Myocyte (in vitro differentiated cells): Measurements from ENCODE around the gene FLRT1. TPM values are rescaled to one million over a fixed set of nuclear protein-coding genes. Genes with fewer than 3 reads are reported as not detected.

Experiments
- DNase-seq: peaks from one replicate; pipeline ENCODE4 v3.0.0-alpha.2; 2012; ENCODE audit warnings: low read depth
- total RNA-seq: library from RNA; depleted of rRNA; stranded (reverse); fragments of >200 nt; gene quantifications from 2 replicates; pipeline ENCODE4 v1.2.3, GENCODE V29; 2014

Gene FLRT1
- total RNA-seq, 1 donor from 2014 or later, result not detected

DNA sequence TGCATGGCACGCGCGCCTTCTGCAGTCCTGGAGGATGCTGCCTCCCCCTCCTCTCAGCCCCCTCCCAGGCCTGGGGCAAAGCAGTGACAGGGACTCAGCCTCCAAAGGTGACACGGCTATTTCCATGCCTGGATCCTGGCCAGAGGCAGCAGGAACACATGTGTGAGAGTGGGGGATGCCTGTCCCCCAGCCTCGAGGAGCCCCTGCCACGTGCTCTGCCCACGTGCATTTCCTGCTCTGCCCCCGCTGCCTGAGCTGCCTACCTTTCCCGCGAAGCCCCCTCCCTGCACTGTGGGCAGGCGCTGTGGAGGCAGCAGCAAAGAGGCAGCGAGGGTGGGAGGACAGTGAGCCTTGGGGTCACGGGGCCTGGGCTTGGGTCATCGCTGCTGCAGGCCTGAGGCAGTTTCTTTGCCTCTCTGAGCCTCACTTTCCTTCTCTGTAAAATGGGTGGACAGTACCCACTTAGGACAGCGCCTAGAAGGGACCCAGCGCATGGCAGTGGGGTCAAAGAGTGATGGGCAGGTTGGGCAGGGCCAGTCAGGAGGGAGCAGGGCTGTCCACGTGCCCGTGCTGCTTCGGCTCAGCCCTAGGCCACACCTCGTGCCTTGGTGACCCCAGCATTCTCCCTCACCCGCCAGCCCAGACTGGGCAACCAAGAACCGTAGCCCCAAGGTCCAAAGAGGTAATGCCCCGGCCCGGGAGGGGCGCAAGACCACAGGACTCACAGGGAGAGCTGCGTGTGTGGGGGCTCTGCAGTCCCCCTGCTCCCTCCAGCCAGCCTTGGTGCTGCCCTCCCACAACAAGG is 48.6 kb downstream of the FLRT1 start:
- DNase-seq, result no peak

DNA sequence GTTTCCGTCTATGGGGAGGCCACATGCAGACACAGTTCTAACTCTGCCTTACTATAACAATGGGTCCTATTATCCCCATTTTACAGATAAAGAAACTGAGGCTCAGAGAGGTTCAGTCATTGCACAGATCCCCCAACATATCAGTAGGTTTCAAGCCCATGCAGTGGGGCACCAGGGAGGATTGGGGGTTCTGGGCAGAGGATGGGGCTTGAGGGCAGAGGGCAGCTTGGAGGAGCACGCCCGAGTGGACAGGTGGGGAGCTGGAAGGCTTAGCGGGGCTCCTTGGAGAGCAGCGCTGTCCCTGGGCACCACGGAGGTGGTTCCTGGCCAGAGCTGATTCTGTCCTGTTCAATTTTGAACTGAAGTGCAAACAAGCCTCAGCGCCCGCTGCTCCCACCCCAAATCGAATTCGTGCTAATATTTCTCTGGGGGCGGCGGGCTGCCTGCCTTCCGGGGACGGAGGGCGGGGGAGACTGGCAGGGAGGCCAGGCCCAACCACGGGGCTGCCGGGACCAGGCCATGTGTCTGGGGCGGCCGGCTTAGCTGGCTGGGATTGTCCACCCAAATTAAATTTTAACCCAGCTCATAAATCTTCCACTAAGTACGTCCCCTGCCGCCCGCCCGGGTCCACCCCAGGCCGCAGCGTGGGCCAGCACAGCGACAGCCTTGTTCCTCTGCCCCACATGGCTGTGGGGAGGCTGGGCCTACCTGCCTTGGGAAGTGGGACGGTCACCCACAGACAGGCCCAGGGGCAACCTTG is 49.4 kb downstream of the FLRT1 start:
- DNase-seq, result no peak

Other genes with a start within 250 kb of the FLRT1 start
- 16.2 and 16.8 TPM in 2 replicates for gene SPINDOC, start 222.5 kb upstream of the FLRT1 start, total RNA-seq
- 23.2 and 25.4 TPM in 2 replicates for gene MARK2, start 196.8 kb upstream of the FLRT1 start, total RNA-seq
- 0.53 and 0.57 TPM in 2 replicates for gene RCOR2, start 118.8 kb upstream of the FLRT1 start, total RNA-seq
- gene NAA40, start 96.9 kb upstream of the FLRT1 start, total RNA-seq, result 8.0 and 13.1 TPM in 2 replicates
- 396 and 474 TPM in 2 replicates for gene COX8A, start 61.3 kb upstream of the FLRT1 start, total RNA-seq
- gene OTUB1, start 49.5 kb upstream of the FLRT1 start, total RNA-seq, result 41.7 and 47.0 TPM in 2 replicates
- gene MACROD1, start 130.2 kb downstream of the FLRT1 start, total RNA-seq, result 168 and 469 TPM in 2 replicates
- 204 and 216 TPM in 2 replicates for gene STIP1, start 150.2 kb downstream of the FLRT1 start, total RNA-seq
- 6.1 and 19.4 TPM in 2 replicates for gene FERMT3, start 170.8 kb downstream of the FLRT1 start, total RNA-seq
- gene TRPT1, start 190.3 kb downstream of the FLRT1 start, total RNA-seq, result 109 and 110 TPM in 2 replicates
- gene NUDT22, start 190.3 kb downstream of the FLRT1 start, total RNA-seq, result 69.6 and 83.6 TPM in 2 replicates
- gene DNAJC4, start 194.6 kb downstream of the FLRT1 start, total RNA-seq, result 6.5 and 7.2 TPM in 2 replicates
- 59.1 and 65.8 TPM in 2 replicates for gene VEGFB, start 198.7 kb downstream of the FLRT1 start, total RNA-seq
- gene FKBP2, start 205.2 kb downstream of the FLRT1 start, total RNA-seq, result 49.2 and 59.8 TPM in 2 replicates
- 656 and 816 TPM in 2 replicates for gene PPP1R14B, start 211.0 kb downstream of the FLRT1 start, total RNA-seq
- 41.5 and 41.7 TPM in 2 replicates for gene PLCB3, start 215.6 kb downstream of the FLRT1 start, total RNA-seq
- 67.5 and 89.1 TPM in 2 replicates for gene BAD, start 248.7 kb downstream of the FLRT1 start, total RNA-seq
- gene GPR137, start 249.9 kb downstream of the FLRT1 start, total RNA-seq, result 28.4 and 32.9 TPM in 2 replicates